Inflammatory macrophage (primary cell): ENCODE measurements around the gene SYT14.
A peak's percentile ranks its signal among the peaks of the same experiment; 100 is the strongest.
"Not testable (repeated sequence)": the region's sequence is repeated elsewhere in the genome, so short reads cannot be mapped to it uniquely, and the experiment has no call there.

Source experiments
- DNase-seq, 2 donors: peaks; one replicate each; pipeline ENCODE4 v3.0.0-alpha.2; 2020 to 2022

Gene SYT14

DNA sequence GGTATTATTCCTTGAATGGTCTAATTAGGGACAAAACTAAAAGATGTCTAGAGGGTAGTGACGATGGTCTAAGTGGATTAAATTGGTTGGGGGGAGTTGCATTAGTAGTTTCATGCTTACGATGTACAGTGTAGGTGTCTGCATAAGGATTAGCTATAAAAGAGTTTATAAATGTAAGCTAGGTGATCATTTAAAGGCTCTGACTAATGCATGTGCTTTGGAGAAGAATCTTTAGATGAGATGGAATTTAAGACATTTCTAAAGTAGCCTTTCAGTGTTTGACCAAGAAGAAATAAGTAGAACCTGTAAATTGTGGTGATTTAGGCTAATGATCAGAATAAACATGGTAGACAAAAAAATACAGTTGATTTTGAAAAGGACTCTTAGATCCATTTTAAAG, 7.4 kb downstream of the SYT14 start:
- DNase-seq, result no peak

DNA sequence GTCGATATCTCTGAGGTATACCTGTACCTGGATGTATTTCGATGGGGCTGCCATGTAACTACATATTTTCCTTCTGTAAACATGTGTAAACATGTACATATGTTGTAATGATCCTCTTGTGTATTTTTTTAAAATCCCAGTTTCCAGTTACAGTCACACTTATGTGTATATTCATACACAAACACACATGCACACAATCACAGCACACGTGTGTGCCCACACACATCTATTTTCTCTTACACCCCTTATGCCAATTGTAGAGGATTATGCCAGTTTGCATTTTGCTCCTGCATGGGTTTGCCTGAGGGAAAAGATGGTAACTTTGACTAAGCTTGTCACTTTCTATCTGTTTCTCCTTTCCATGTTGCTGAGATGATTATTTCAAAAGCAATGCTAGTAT, 10.1 kb downstream of the SYT14 start:
- no peak for DNase-seq

DNA sequence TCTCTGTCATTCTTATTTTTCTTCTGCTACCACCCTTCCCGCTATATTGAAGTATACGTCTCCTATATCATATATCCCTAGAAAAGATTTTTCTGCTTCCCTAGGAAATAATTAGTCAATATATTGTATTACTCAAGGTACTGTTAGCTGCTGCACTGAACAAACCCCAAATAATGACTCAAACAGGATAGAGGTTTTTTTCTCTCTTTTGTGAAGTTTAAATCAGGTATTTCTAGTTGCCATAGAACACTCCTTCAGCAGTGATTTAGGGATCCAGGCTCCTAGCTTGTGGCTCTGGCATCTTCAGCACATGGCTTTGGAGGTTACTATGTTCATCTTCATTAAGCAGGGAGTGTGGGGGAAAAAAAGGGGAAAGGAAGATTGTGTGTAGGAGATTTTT, 18.1 kb downstream of the SYT14 start:
- DNase-seq, result no peak

DNA sequence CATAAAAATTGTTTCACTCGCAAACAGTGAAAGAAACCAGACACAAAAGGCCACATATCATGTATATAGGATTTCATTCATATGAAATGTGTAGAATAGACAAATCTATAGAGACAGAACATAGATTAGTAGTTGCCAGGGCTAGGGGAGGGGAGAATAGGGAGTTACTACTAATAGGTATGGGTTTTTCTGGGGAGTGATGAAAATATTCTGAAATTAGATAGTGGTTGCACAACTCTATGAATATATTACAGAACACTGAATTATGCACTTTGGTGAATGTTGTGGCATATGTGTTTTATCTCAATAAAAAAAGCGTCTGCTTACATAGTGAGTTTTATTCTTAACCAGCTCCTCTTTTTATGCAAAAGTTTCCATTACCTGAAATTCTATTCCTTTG, 21.6 kb downstream of the SYT14 start:
- DNase-seq, result no peak

DNA sequence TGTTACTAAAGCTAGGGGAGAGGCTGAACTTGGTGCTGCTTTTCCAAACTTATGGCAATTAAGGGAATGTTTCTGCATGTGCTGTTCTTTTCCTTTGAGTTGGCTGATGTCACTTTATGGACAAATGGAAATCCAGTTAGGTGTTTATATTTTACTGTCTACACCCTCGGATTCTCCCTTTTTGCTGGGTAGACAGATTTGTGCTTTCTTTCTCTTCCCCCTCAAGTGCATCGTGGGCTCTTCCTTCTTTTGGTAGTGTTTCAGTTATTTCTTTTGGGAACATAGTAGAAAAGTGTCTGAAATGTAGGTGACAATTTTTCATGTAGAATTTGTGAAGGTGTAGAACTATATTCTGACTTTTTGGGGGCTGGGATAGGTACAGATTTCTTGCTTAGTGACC, 22.9 kb downstream of the SYT14 start:
- no peak for DNase-seq

DNA sequence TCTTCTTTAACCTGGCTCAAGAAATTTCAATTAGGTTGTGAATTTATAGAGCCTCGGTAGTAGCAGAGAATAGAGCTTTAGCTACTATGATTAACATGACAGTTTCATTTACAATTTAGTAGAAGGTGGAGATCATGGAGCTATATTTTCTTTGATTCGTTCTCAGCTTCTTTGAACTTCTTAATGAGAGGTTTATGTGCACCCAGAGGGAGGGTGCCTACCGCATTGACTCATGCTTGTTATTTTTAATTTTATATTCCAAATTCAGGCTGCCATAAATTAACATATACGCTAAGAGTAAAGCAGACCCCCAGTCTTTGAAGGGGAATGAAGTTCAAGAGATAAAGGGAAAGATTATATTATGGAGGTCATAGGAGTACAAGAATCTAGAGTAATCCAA, 24.4 kb downstream of the SYT14 start:
- no peak for DNase-seq

DNA sequence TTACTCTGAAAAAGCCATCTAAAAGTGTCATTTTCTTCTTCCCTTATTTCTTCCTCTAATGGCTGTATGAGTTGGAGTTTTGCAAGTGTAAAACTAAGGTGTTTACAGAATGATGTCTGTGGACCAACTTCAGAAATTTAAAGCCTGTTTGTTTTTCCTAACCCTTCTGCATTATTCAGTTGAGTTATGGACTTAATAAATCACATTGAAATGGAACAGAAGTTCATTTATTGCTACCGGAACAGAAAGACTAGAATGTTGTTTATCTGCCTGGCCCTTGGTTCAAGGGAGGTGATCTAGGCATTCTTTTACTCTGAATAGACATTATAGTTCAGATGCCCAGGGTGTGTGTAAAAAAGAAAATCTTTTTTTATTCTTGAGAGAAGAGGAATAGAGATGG, 24.8 kb downstream of the SYT14 start:
- DNase-seq, result no peak

DNA sequence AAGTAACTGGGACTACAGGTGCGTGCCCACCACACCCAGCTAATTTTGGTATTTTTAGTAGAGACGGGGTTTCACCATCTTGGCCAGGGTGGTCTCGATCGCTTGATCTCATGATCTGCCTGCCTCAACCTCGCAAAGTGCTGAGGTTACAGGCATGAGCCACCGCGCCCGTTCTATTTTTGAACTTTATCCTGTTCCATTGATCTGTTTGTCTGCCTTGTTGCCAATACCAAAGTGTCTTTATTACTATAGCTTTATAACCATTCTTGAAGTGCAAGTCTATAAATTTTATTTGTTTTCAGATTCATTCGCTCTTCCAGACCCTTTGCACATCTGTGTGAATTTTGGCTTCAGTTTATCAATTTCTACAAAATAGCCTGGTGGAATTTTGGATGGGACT, 28.0 kb downstream of the SYT14 start:
- DNase-seq, result no peak

DNA sequence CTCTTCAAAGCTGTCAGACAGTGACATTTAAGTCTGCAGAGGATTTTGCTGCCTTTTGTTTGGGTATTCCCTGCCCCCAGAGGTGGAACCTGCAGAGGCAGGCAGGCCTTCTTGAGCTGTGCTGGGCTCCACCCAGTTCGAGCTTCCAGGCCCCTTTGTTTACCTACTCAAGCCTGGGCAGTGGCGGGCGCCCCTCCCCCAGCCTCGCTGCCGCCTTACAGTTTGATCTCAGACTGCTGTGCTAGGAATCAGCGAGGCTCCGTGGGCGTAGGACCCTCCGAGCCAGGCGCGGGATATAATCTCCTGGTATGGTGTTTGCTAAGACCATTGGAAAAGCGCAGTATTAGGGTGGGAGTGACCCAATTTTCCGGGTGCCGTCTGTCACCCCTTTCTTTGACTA, 40.7 kb downstream of the SYT14 start:
- DNase-seq, result not testable (repeated sequence)

DNA sequence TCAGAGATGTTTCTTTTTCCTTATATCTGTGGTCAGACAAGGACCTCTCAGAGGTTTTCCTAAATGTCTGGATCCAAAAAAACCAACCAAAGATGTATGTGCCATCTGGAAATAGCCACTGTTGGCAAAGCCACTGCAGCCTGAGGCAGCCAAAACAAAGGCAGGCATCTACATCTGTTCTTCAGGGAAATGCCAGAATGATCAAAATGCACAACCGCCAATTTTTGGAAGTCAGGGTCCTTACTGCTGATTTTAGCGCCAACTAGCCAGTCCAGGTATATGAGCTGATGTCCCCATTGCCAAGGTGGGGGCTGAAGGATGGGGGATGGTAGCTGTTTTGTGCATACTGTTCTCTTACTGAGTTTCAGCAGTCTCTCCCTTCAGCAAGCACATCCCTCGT, 45.9 kb downstream of the SYT14 start:
- no peak for DNase-seq

DNA sequence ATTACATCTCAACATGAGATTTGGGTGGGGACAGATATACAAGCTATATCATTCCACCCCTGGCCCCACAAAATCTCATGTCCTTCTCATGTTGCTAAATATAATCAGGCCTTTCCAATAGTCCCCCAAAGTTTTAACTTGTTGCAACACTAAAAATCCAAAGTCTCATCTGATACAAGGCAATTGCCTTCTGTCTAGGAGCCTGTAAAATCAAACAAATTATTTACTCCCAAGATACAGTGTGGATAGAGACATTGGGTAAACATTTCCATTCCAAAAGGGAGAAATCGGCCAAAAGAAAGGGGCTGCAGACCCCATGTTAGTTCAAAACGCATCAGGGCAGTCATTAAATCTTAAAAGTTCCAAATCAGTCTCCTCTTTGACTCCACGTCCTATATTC, 47.0 kb downstream of the SYT14 start:
- no peak for DNase-seq

DNA sequence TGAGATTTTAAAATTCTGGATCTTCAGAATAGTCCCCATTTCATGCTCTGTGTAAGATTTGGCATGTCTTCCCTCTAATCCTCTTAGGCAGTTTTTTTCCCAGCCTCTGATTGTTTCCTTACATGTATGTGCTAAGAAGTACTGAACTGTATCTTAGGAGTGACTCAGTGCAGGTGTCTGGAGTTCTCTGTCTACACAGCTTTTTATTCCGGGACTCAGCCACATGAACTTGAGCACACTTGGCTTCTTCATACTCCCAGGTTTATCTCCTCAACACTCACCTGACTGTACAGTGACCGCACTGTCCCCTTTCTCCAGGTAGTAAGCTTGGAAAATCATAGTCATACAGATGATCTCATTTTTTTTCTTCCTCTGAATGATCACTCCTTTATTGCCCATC, 50.7 kb downstream of the SYT14 start:
- DNase-seq, result no peak

DNA sequence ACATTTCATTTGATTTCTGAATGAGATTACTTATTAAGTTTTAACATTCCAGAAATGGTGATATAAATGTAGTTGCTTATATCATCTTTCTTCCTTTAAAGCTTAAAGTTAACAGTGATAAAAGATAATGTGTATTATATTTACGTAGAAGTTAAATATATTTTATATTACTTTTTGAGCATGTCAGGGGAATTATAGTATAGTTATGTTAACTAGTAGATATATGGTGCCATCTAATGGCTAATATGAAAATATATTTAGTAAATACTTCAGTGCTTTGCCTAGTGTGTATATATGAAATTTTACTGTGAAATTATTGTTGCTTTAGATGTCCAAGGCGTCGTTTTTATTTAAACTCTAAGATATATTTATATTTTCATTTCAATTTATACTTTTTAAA, 51.5 kb downstream of the SYT14 start:
- peak in 1 of 2 donors; percentile 36 for DNase-seq

DNA sequence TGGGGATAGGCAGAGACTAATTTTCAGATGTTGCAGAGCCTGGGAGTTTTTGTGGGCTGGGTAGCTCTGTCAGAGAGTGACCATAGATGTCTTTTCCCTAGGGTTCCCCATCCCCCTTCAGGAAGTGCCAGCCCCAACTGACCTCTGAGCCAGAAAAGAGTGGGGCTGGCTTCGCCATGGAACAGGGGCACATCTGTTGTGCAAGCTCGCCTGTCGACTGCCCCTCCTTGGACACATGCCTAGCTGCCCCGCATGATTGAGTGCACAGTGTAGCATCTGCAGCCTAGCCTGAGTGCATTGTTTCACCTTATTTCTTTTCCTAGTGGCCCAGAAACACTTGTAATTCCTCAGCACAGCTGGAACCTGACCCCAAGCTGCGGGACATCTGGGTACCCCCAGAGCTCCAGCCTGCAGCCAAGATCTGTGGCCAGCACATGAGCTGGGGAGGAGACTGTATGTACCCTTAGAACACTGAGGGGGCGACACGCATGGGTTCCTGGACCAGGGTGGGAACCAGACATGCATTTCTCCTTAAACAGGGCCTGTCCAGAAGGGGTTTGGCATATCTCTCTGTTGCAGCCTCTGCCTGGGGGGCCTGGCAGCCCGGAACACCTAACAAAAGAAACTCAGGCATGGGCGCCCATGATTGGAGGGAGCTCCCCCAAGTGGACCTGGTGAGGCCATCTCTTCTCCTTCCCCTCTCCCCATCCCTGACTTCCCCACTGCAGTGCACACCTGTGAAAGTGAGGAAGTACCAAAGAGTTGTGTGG, 55.2 kb downstream of the SYT14 start:
- no peak for DNase-seq

DNA sequence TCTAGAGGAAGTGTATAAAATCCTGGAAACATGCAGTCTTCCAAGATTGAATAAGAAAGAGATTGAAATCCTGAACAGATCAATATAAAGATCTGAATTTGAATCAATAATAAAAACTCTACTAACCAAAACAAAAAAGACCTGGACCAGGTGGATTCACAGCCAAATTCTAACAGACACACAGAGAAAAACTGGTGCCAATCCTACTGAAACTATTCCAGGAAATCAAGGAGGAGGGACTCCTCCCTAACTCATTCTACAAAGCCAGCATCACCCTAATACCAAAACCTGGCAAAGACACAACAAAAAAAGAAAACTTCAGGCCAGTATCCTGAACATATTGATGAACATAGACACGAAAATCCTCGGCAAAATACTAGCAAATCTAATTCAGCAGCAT, 58.3 kb downstream of the SYT14 start:
- no peak for DNase-seq

DNA sequence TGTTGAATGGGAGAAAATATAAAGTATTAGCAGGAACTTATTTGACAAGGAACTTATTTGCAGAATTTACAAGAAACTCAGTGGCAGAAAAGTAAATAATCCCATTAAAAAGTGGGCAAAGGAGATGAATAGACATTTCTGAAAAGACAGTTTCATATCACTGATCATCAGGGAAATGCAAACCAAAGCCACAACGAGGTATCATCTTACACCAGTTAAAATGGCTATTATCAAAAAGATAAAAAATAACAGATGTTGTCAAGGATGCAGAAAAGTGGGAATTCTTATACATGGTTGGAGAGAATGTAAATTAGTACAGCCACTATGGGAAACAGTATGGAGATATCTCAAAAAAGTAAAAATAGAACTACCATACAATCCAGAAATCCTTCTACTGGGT, 61.0 kb downstream of the SYT14 start:
- no peak for DNase-seq

DNA sequence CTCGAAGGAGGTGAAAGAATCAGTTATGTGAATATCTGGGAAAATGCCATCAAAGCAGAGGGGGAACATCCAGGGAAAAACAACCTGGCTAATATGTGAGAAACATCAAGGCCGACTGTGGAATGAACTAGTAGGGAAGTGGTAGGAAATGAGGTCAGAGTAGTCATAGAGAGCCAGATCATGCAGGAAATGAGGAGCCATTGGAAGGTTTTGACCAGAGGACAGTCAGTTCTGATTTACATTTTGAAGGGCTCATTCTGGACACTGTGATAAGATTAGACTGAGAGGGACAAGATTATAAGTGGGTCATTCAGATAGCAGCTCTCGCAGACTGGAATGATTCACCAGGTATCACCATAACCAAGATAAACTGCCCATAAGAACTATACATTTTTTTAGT, 63.7 kb downstream of the SYT14 start:
- DNase-seq, result no peak

DNA sequence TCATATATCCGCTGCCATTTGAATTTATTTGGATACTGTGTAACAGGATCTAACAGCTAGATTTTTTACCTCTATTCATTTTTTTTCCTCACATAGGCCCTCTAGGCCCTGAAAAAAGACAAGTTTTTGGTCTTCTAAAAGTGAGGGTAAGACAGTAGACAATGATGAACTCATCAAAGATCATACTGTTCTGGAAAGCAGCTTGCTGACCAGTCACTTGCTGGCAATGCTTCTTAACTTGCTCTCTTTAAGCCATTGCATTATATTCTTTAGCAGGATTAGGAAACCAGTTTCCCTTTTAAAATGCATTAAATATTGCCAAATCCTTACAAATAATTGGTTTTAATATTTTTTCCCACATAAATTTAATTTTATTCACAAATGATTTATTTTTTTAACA, 65.5 kb downstream of the SYT14 start:
- DNase-seq, result no peak

DNA sequence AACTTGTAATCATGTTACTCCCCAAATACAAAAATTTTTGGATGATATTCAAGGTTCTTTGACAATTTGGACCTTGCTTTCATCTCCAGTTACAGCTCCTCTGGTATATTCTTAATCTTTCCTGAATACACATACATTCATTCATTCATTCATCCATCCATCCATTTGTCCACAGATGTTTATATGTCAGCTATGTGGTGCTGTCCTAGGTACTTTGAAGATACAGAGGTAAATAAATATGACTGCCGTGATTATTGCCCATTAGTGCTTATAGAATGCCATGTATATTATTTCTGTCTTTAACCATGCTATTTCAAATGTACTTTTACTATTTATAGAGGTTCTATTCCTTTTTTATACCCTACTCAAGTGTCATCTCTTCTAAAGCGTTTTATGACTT, 72.1 kb downstream of the SYT14 start:
- DNase-seq, result no peak

DNA sequence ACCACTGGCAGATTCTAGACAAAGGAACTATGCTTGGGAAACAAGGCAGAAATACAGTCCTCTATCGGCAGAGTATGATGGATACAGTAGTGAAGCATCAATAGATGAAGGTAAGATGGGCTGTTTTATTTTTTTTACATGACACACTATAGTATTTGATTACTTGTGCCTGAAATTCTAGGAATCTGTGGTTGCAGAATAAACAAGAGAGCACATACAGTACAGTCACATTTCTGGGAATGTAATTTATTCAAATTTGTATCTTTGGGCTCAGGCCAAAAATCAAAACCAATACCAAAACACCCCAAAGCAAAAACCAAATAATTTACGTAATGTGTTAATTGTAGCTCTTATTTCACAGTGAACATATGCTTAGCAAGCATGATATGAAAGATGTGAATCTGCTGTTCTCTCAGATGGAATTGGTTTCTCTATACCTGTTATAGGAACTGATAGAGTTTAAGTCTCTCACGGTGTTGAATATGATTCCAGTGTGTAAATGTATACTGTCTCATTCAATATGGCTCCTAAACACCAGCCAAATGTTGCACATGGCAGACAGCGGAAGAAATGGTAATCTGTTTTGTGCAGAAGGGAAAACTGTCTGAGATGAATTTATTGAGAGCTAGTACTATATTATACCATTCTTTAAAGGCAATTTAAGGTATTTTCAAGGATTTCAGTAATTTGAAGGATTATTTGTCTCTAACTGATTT, 83.3 kb downstream of the SYT14 start:
- DNase-seq, result no peak

DNA sequence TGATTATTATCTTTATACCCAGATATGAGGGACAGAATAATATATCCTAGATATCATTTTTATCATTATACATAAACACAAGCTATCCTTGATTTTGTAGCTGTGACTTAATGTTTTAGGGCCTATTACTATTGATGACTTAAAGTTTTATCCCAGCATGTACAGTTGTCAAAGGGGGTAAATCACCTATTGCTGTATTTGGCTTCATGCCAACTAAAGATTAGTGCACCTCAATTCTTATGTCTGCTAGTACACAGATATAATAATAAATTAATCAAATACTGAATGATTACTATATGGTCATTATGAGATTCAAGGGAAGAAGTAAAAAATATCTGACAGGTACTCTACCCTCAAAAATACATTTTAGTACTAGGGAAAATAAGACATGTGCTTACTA, 84.0 kb downstream of the SYT14 start:
- DNase-seq, result no peak

DNA sequence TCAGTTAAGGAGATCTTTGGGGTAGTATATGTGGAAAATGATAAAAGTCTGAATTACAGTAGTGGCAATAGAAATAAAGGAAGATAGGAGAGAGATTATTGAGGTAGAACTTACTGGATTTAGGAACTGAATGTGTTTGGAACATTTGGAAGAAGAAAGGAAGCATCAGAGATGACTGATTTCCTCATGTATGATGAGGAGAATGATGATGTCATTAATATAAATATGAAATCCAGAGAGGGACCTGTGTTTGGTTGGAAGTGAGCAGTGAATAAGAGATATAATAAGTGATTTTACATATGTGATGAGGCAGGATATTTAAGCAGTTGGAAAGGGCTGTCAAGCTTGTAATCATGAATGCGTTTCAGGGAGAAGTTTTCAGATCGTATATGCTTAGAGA, 86.3 kb downstream of the SYT14 start:
- no peak for DNase-seq

DNA sequence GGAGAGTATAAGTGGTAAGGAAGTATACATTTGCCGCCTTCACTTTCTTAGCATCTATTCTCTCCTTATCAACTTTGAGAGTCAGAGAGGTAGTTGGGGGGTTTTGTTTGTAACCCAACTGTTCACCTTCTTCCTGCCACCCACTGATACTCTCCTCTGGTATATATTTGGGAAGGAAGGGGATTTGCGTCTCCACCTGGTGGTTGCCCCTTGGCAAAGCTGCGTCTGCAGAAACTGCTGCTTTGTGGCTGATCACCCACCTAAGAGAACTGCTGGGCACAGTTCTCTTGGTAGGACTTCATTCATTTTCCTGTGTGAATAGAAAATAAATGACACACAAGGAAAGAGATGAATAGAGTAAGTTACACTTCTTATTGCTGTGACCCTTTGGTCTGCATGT, 87.0 kb downstream of the SYT14 start:
- DNase-seq, result no peak

DNA sequence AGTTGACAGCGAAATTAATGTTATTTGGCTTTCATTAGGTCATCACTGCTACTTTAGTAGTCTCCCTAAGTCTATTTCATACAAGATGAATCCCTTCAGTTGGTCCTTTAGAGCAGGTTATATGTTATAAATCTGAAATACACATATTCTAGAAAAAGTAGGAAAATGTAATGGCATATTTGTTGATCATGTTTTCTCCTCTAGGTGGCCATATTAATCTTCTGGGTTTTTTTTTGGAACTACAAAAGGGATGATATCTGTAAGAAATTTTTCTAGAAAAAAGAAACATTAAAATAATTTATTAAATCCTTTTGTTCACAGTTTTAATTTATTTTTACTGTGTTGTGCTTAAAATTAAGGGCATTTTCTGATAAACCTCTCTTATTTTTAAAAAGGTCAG, 87.9 kb downstream of the SYT14 start:
- no peak for DNase-seq

DNA sequence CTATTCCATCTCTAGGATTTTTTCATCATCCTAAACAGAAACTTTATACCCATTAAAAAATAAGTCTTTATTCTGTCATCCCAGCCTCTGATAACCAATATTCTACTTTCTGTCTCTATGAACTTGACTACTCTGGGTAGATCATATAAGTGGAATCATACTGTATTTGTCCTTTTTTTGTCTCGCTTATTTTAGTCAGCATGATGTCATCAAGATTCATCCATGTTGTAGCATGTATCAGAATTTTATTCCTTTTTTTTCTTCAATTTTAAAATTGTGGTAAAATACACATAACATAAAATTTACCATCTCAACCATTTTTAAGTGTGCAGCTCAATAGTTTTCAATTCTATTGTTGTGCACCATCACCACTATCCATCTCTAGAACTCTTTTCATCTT, 90.0 kb downstream of the SYT14 start:
- DNase-seq, result no peak
